ENCODE measurements around the gene ZNF92. TPM values are rescaled to one million over a fixed set of nuclear protein-coding genes. Genes with fewer than 3 reads are reported as not detected.
"Not testable (repeated sequence)": the region's sequence is repeated elsewhere in the genome, so short reads cannot be mapped to it uniquely, and the experiment has no call there.

Gene ZNF92
- total RNA-seq, 1 donor from 2014 or later = 11.3 TPM

GRCh38 chr7:65444899-65445823 lies 71.5 kb downstream of the ZNF92 start:
- Histone ChIP-seq H3K9me3 (ENCODE audit: insufficient read depth, low read depth, low read length) (no peaks in the 10 kb centered on the region), H3K9ac (ENCODE audit: low read length) (no peak overlapping the region), H3K4me1 (ENCODE audit: insufficient read depth, low read length) (peaks cover 21% of the 10 kb centered on the region), H2AFZ (ENCODE audit: low read depth, low read length) (no peak overlapping the region), H3K27me3 (ENCODE audit: insufficient read depth, low read length) (no peaks in the 10 kb centered on the region), H3K4me3 (ENCODE audit: insufficient read depth, low read depth, low read length) (no peak overlapping the region), H4K20me1 (ENCODE audit: insufficient read depth, low read length) (no peaks in the 10 kb centered on the region), H3K4me2 (ENCODE audit: low read length) (no peak overlapping the region), H3K79me2 (ENCODE audit: insufficient read depth, low read length) (no peaks in the 10 kb centered on the region), H3K27ac (ENCODE audit: low read depth, low read length) (no peak overlapping the region), H3K36me3 (ENCODE audit: insufficient read depth, low read length) (no peaks in the 10 kb centered on the region)
- Mint-ChIP-seq H3K4me1 (ENCODE audit: low read depth, unreplicated experiment) (peaks cover 19% of the 10 kb centered on the region), H3K27ac (ENCODE audit: unreplicated experiment) (no peak overlapping the region), H3K4me3 (ENCODE audit: unreplicated experiment) (no peak overlapping the region), H3K9me3 (ENCODE audit: unreplicated experiment) (peaks cover 3% of the 10 kb centered on the region), H3K27me3 (ENCODE audit: low read depth, unreplicated experiment) (peaks cover 21% of the 10 kb centered on the region), H3K36me3 (ENCODE audit: low read depth, unreplicated experiment) (no peaks in the 10 kb centered on the region)
- FAIRE-seq (no peak), DNase-seq (ENCODE audit: low read depth) (no peak)
- TF ChIP-seq CTCF (IDR thresholded peaks at IDR 0.05; ENCODE audit: insufficient read depth, low read depth, low read length) (no peak), EZH2 (IDR thresholded peaks at IDR 0.05; ENCODE audit: insufficient read depth, low read length) (no peak)

DNA sequence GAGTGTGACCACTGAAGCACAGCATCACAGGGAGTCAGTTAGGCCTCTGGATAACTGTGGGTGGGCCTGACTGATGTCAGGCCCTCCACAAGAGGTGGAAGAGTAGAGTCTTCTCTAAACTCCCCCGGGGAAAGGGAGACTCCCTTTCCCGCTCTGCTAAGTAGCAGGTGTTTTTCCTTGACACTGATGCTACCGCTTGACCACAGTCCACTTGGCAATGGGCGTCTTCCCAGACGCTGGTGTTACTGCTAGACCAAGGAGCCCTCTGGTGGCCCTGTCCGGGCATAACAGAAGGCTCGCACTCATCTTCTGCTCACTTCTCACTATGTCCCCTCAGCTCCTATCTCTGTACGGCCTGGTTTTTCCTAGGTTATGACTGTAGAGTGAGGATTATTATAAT lies 73.4 kb downstream of the ZNF92 start:
- H2AFZ ChIP-seq (ENCODE audit: low read depth, low read length); H3K36me3 ChIP-seq (ENCODE audit: insufficient read depth, low read length); FAIRE-seq; H3K4me3 ChIP-seq (ENCODE audit: insufficient read depth, low read depth, low read length); H3K4me1 ChIP-seq (ENCODE audit: insufficient read depth, low read length); H3K79me2 ChIP-seq (ENCODE audit: insufficient read depth, low read length); H3K4me2 ChIP-seq (ENCODE audit: low read length); H4K20me1 ChIP-seq (ENCODE audit: insufficient read depth, low read length); H3K27ac Mint-ChIP-seq (ENCODE audit: unreplicated experiment); H3K9me3 ChIP-seq (ENCODE audit: insufficient read depth, low read depth, low read length); H3K27ac ChIP-seq (ENCODE audit: low read depth, low read length); DNase-seq (ENCODE audit: low read depth); H3K9me3 Mint-ChIP-seq (ENCODE audit: unreplicated experiment); H3K4me1 Mint-ChIP-seq (ENCODE audit: low read depth, unreplicated experiment); H3K36me3 Mint-ChIP-seq (ENCODE audit: low read depth, unreplicated experiment); H3K4me3 Mint-ChIP-seq (ENCODE audit: unreplicated experiment); H3K27me3 ChIP-seq (ENCODE audit: insufficient read depth, low read length); H3K9ac ChIP-seq (ENCODE audit: low read length): not testable (repeated sequence)
- peaks cover 25% of the 10 kb centered on the region for H3K27me3 Mint-ChIP-seq (ENCODE audit: low read depth, unreplicated experiment)

DNA sequence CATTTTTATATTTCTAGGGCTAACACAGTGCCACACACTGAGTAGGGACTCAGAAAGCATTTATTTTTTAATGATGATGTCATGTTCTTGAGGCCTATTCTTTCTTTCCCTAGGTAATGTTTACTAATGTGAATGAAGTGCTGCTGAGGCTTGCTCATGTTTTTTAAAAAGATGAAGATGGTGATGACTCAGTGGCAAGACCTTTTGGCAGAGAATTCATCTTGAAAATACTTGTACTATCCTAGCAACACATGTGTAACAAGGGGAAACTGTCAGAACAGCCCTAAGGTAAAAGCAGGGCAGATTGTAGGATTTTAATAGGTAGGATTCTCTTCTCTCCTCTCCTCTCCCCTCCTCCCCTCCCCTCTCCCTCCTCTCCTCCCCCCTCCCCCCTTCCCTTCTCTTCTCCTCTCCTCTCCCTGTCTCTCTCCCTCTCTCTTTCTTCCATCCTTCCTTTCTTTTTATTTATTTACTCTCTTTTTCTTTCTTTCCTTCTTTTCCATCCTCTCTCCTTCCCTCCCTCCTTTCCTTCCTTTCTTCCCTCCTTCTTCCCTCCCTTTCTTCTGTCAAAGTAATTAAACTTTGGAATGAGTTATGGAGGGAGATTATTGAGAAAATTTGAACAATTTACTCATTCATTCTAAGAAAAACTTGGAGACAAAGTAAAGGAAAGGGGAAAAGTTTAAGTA lies 75.3 kb downstream of the ZNF92 start:
- H3K27ac Mint-ChIP-seq (ENCODE audit: unreplicated experiment) = peak overlapping the region; percentile 42
- Histone ChIP-seq H3K9ac (ENCODE audit: low read length) (peak overlapping the region; percentile 66), H2AFZ (ENCODE audit: low read depth, low read length) (no peak overlapping the region)

More for the DNA sequence above, 75.3 kb downstream of the ZNF92 start:
- DNase-seq (ENCODE audit: low read depth) (peak; percentile 94), FAIRE-seq (peak; percentile 81)
- no peaks in the 10 kb centered on the region for H4K20me1 ChIP-seq (ENCODE audit: insufficient read depth, low read length)
- peak overlapping the region; percentile 32 for H3K4me2 ChIP-seq (ENCODE audit: low read length)
- H3K9me3 Mint-ChIP-seq (ENCODE audit: unreplicated experiment) = peaks cover 3% of the 10 kb centered on the region
- H3K9me3 ChIP-seq (ENCODE audit: insufficient read depth, low read depth, low read length) = no peaks in the 10 kb centered on the region
- TF ChIP-seq EZH2 (IDR thresholded peaks at IDR 0.05; ENCODE audit: insufficient read depth, low read length) = no peak
- TF ChIP-seq CTCF (IDR thresholded peaks at IDR 0.05; ENCODE audit: insufficient read depth, low read depth, low read length) = no peak
- H3K36me3 Mint-ChIP-seq (ENCODE audit: low read depth, unreplicated experiment) = no peaks in the 10 kb centered on the region
- H3K27ac ChIP-seq (ENCODE audit: low read depth, low read length) = peak overlapping the region; percentile 74
- peaks cover 7% of the 10 kb centered on the region for H3K4me1 ChIP-seq (ENCODE audit: insufficient read depth, low read length)
- peaks cover 24% of the 10 kb centered on the region for H3K27me3 Mint-ChIP-seq (ENCODE audit: low read depth, unreplicated experiment)
- no peak overlapping the region for H3K4me3 Mint-ChIP-seq (ENCODE audit: unreplicated experiment)
- H3K4me3 ChIP-seq (ENCODE audit: insufficient read depth, low read depth, low read length) = no peak overlapping the region
- peaks cover 4% of the 10 kb centered on the region for H3K4me1 Mint-ChIP-seq (ENCODE audit: low read depth, unreplicated experiment)
- no peaks in the 10 kb centered on the region for H3K79me2 ChIP-seq (ENCODE audit: insufficient read depth, low read length)
- H3K27me3 ChIP-seq (ENCODE audit: insufficient read depth, low read length) = no peaks in the 10 kb centered on the region
- no peaks in the 10 kb centered on the region for H3K36me3 ChIP-seq (ENCODE audit: insufficient read depth, low read length)
